AG08396 (cell line): ENCODE data around the gene ADTRP.

Experiments
- DNase-seq: peaks from one replicate; pipeline ENCODE4 v3.0.0; 2012; ENCODE audit warnings: low spot score, mixed read lengths

Gene ADTRP

GRCh38 chr6:11773013-11773412 lies 5.6 kb downstream of the ADTRP start:
- DNase-seq, result no peak

- peak; percentile 78 for DNase-seq
Observed at GRCh38 chr6:11772109-11772825, 6.3 kb downstream of the ADTRP start.

GRCh38 chr6:11771473-11772048 lies 7.0 kb downstream of the ADTRP start:
- no peak for DNase-seq

- DNase-seq, result peak; percentile 84
Observed at GRCh38 chr6:11770546-11771466, 7.8 kb downstream of the ADTRP start.

- DNase-seq, result no peak
Observed at GRCh38 chr6:11769811-11770545, 8.6 kb downstream of the ADTRP start.

- no peak for DNase-seq
Observed at GRCh38 chr6:11769244-11769643, 9.4 kb downstream of the ADTRP start.

GRCh38 chr6:11767978-11768756 lies 10.4 kb downstream of the ADTRP start:
- no peak for DNase-seq

- DNase-seq, result no peak
Observed at GRCh38 chr6:11767458-11767857, 11.1 kb downstream of the ADTRP start.

- peak; percentile 81 for DNase-seq
Observed at GRCh38 chr6:11766589-11767450, 11.8 kb downstream of the ADTRP start.

GRCh38 chr6:11766043-11766442 lies 12.6 kb downstream of the ADTRP start:
- no peak for DNase-seq

GRCh38 chr6:11764250-11764604 lies 14.4 kb downstream of the ADTRP start:
- DNase-seq, result no peak

GRCh38 chr6:11763460-11764249 lies 14.9 kb downstream of the ADTRP start:
- DNase-seq, result no peak

- no peak for DNase-seq
Observed at GRCh38 chr6:11762794-11763459, 15.7 kb downstream of the ADTRP start.

- no peak for DNase-seq
Observed at GRCh38 chr6:11761744-11762620, 16.6 kb downstream of the ADTRP start.

- DNase-seq, result no peak
Observed at GRCh38 chr6:11760015-11760473, 18.6 kb downstream of the ADTRP start.

GRCh38 chr6:11758878-11759277 lies 19.7 kb downstream of the ADTRP start:
- no peak for DNase-seq

GRCh38 chr6:11756726-11757125 lies 21.9 kb downstream of the ADTRP start:
- no peak for DNase-seq

- DNase-seq, result no peak
Observed at GRCh38 chr6:11756292-11756691, 22.3 kb downstream of the ADTRP start.
